Measurements from ENCODE around the gene ABCA6.

- TF ChIP-seq CTCF (conservative IDR thresholded peaks at IDR 0.05; ENCODE audit: low read depth, low read length) (no peak), EZH2 (IDR thresholded peaks at IDR 0.05; ENCODE audit: low read length, unreplicated experiment) (no peak)
These were observed 43.1 kb downstream of the ABCA6 start for GRCh38 chr17:69098625-69099024.

All from PC-3 (cell line).